Motor neuron (in vitro differentiated cells): ENCODE results near the gene ATXN10. TPM values are rescaled to one million over a fixed set of nuclear protein-coding genes. Genes with fewer than 3 reads are reported as not detected.
A peak's percentile ranks its signal among the peaks of the same experiment; 100 is the strongest.

Experiments used
- ATAC-seq, 8 experiments: fragments of 200-7000 bp; cut with Tn5 transposase; replicated peaks in 6 of 8; 2 replicates each; pipeline ENCODE4 v1.8.0; 2021; ENCODE audit warnings: mild to moderate bottlenecking in 8 of 8, moderate library complexity in 8 of 8
- H3K27ac ChIP-seq, 2 donors: fragments of 250-450 bp; sonication (Bioruptor Pico); 2 replicates each; pipeline ENCODE4 v1.9.0; 2021; ENCODE audit warnings: antibody characterized with exemption in 2 of 2, mild to moderate bottlenecking in 2 of 2, moderate library complexity in 1 of 2
- H3K4me1 ChIP-seq, 2 donors: fragments of 250-450 bp; sonication (Bioruptor Pico); replicated peaks in 1 of 2; 2 replicates each; pipeline ENCODE4 v1.6.1; 2021; ENCODE audit warnings: antibody characterized with exemption in 2 of 2, mild to moderate bottlenecking in 2 of 2, moderate library complexity in 1 of 2
- H3K4me3 ChIP-seq, 5 donors: fragments of 250-450 bp; sonication (Bioruptor Pico); 2 replicates each; pipeline ENCODE4 v1.9.0; 2021; ENCODE audit warnings: antibody characterized with exemption in 5 of 5, mild to moderate bottlenecking in 5 of 5, moderate library complexity in 4 of 5
- WGBS, 10 experiments: fragments of 450-650 bp; shearing (Covaris generic); methylation state at CpG; one replicate each; pipeline ENCODE4 v1.0.0; 2022; 5-methylcytosine and 5-hydroxymethylcytosine counted together
- in situ Hi-C, 9 experiments: fragments of 400-800 bp; cut with MboI; loops; one replicate each; pipeline ENCODE4 v1.15.0; 2021; ENCODE audit warnings: low sequenced_read_pairs in 9 of 9, low pct_unique_long_range_greater_than_20kb in 2 of 9; ENCODE audit not compliant: unreplicated experiment in 9 of 9
- total RNA-seq, 8 experiments: library from RNA; unstranded; fragments of 300-600 nt; gene quantifications; 2 replicates each; pipeline versions ENCODE4 v1.2.3 to v1.2.4, GENCODE V29; 2022

ATXN10 gene
- total RNA-seq, 8 experiments from 2014 or later, result 61.1 to 122 (median 89.1) TPM

- peak in 5 of 8 experiments; percentile 13 to 38 (median 30) for ATAC-seq
- WGBS, 10 experiments, result 0 to 46% (median 33%) methylated on average over 1 to 6 of the region's 15 CpGs; no CpG with 5 or more reads in 4 of the 10 experiments
- no peak overlapping the region for H3K4me3 ChIP-seq
- peaks cover 31 to 43% of the 10 kb centered on the region in 2 donors for H3K4me1 ChIP-seq
- in situ Hi-C loops, result no loop called here
- no peak overlapping the region for H3K27ac ChIP-seq
Measured at GRCh38 chr22:45632791-45633515, 38.7 kb upstream of the ATXN10 start.

GRCh38 chr22:45636683-45637082, 35.0 kb upstream of the ATXN10 start:
- Histone ChIP-seq H3K27ac (no peak overlapping the region), H3K4me3 (no peak overlapping the region), H3K4me1 (peaks cover 10 to 13% of the 10 kb centered on the region in 2 donors)
- in situ Hi-C loops, result no loop called here
- 60 to 97% (median 94%) methylated on average over 1 to 7 of the region's 7 CpGs; no CpG with 5 or more reads in 1 of the 10 experiments for WGBS, 10 experiments
- ATAC-seq, result no peak

GRCh38 chr22:45638197-45638596, 33.4 kb upstream of the ATXN10 start:
- ATAC-seq, result no peak
- in situ Hi-C loops, result no loop called here

GRCh38 chr22:45638834-45639746, 32.5 kb upstream of the ATXN10 start:
- 25 to 100% (median 79%) methylated on average over 1 to 11 of the region's 21 CpGs; no CpG with 5 or more reads in 3 of the 10 experiments for WGBS, 10 experiments
- ATAC-seq, result peak in 3 of 8 experiments; percentile 95 to 98 (median 97)
- in situ Hi-C loops, result no loop called here

More at GRCh38 chr22:45638197-45638596, 33.4 kb upstream of the ATXN10 start:
- 74 to 100% (median 93%) methylated on average over 2 to 3 of the region's 3 CpGs; no CpG with 5 or more reads in 2 of the 10 experiments for WGBS, 10 experiments
- Histone ChIP-seq H3K27ac (no peak overlapping the region), H3K4me1 (peaks cover 1 to 4% of the 10 kb centered on the region in 2 donors), H3K4me3 (no peak overlapping the region)

GRCh38 chr22:45639747-45640102, 31.9 kb upstream of the ATXN10 start:
- ATAC-seq, result no peak
- in situ Hi-C loops, result no loop called here
- no peaks in the 10 kb centered on the region for H3K4me1 ChIP-seq
- WGBS, 10 experiments, result 60 to 68% methylated on average over 2 to 3 of the region's 7 CpGs; no CpG with 5 or more reads in 8 of the 10 experiments
- H3K4me3 ChIP-seq, result no peak overlapping the region
- no peak overlapping the region for H3K27ac ChIP-seq

More at GRCh38 chr22:45638834-45639746, 32.5 kb upstream of the ATXN10 start:
- no peak overlapping the region for H3K4me3 ChIP-seq
- H3K27ac ChIP-seq, result no peak overlapping the region
- H3K4me1 ChIP-seq, result no peaks in the 10 kb centered on the region

- in situ Hi-C loops, result no loop called here
- Histone ChIP-seq H3K4me3 (no peak overlapping the region), H3K27ac (no peak overlapping the region), H3K4me1 (no peaks in the 10 kb centered on the region)
- WGBS, 10 experiments, result 57 to 80% (median 70%) methylated on average over 2 to 3 of the region's 7 CpGs; no CpG with 5 or more reads in 7 of the 10 experiments
- ATAC-seq, result no peak
Measured at GRCh38 chr22:45640291-45640940, 31.2 kb upstream of the ATXN10 start.

- WGBS, 10 experiments, result 77 to 100% (median 89%) methylated on average over 1 to 5 of the region's 24 CpGs; no CpG with 5 or more reads in 4 of the 10 experiments
Measured at GRCh38 chr22:45640941-45641621, 30.6 kb upstream of the ATXN10 start.

GRCh38 chr22:45642986-45643385, 28.6 kb upstream of the ATXN10 start:
- WGBS, 10 experiments, result 23 to 79% (median 50%) methylated on average over 1 to 2 of the region's 2 CpGs; no CpG with 5 or more reads in 1 of the 10 experiments
- Histone ChIP-seq H3K4me1 (no peaks in the 10 kb centered on the region), H3K4me3 (no peak overlapping the region), H3K27ac (no peak overlapping the region)
- no peak for ATAC-seq
- in situ Hi-C loops, result no loop called here

More at GRCh38 chr22:45640941-45641621, 30.6 kb upstream of the ATXN10 start:
- in situ Hi-C loops, result no loop called here
- H3K4me3 ChIP-seq, result no peak overlapping the region
- H3K4me1 ChIP-seq, result no peaks in the 10 kb centered on the region
- no peak overlapping the region for H3K27ac ChIP-seq
- ATAC-seq, result no peak

- no peak for ATAC-seq
- Histone ChIP-seq H3K4me1 (no peaks in the 10 kb centered on the region), H3K4me3 (no peak overlapping the region), H3K27ac (no peak overlapping the region)
- 63 to 100% (median 89%) methylated on average over 2 to 8 of the region's 12 CpGs; no CpG with 5 or more reads in 1 of the 10 experiments for WGBS, 10 experiments
- in situ Hi-C loops, result no loop called here
Measured at GRCh38 chr22:45644714-45645113, 26.9 kb upstream of the ATXN10 start.

- in situ Hi-C loops, result no loop called here
- 20 to 86% (median 67%) methylated on average over 1 to 8 of the region's 16 CpGs; no CpG with 5 or more reads in 3 of the 10 experiments for WGBS, 10 experiments
- H3K4me1 ChIP-seq, result no peaks in the 10 kb centered on the region
- ATAC-seq, result peak in 2 of 8 experiments; percentile 8 to 14
- H3K4me3 ChIP-seq, result no peak overlapping the region
- no peak overlapping the region for H3K27ac ChIP-seq
Measured at GRCh38 chr22:45645150-45645525, 26.5 kb upstream of the ATXN10 start.

- H3K4me3 ChIP-seq, result no peak overlapping the region
- ATAC-seq, result peak; percentile 90 to 100 (median 98)
- H3K4me1 ChIP-seq, result no peaks in the 10 kb centered on the region
- in situ Hi-C loops, result no loop called here
- 40 to 100% (median 83%) methylated on average over 1 to 2 of the region's 54 CpGs; no CpG with 5 or more reads in 5 of the 10 experiments for WGBS, 10 experiments
- no peak overlapping the region for H3K27ac ChIP-seq
Measured at GRCh38 chr22:45645526-45646414, 25.9 kb upstream of the ATXN10 start.
